ENCODE results near the gene RPL13.

DNA sequence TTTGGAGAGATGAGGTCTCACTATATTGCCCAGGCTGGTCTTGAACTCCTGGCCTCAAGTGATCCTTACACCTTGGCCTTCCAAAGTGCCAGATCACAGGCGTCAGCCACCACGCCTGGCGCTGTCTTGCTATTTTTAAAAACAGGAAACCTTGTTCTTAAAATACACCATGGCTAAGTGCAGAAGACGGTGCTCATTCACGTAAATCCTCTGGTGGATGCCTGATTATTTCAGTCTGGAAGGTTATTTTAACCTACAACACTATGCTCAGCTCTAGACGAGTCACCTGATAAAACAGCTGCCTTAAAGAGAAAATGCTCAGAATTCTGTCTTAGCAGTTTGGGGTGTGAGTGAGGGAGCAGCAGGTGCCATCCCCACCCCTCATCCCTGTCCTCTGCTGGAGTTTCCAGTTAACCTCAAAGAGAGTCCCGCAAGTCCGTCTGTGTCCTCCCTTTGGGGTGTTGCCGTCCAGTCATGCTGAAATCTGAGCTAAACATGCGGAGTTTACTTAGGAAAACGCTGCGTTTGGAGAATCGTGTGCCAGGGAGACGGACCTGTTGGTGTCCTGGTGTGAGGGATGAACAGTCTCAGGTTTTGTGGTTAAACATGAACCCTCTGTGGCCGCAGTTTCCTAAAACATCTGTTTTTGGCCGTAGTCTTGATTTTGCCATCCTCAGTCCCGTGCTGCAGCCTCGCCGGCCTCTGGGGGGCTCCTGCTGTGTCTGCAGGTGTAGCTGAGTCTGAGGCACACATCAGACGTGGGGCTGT is 35.2 kb upstream of the RPL13 start:
- TF ChIP-seq, protein P1, sequence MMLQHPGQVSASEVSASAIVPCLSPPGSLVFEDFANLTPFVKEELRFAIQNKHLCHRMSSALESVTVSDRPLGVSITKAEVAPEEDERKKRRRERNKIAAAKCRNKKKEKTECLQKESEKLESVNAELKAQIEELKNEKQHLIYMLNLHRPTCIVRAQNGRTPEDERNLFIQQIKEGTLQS (IDR thresholded peaks at IDR 0.05; ENCODE audit: borderline replicate concordance, extremely low read depth, low read depth, low read length): no peak
- TF ChIP-seq NFYB (IDR thresholded peaks at IDR 0.05; ENCODE audit: insufficient read depth, low read depth, low read length): no peak
- TF ChIP-seq, protein P2, sequence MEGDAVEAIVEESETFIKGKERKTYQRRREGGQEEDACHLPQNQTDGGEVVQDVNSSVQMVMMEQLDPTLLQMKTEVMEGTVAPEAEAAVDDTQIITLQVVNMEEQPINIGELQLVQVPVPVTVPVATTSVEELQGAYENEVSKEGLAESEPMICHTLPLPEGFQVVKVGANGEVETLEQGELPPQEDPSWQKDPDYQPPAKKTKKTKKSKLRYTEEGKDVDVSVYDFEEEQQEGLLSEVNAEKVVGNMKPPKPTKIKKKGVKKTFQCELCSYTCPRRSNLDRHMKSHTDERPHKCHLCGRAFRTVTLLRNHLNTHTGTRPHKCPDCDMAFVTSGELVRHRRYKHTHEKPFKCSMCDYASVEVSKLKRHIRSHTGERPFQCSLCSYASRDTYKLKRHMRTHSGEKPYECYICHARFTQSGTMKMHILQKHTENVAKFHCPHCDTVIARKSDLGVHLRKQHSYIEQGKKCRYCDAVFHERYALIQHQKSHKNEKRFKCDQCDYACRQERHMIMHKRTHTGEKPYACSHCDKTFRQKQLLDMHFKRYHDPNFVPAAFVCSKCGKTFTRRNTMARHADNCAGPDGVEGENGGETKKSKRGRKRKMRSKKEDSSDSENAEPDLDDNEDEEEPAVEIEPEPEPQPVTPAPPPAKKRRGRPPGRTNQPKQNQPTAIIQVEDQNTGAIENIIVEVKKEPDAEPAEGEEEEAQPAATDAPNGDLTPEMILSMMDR (IDR thresholded peaks at IDR 0.05 in 2 of 3, conservative IDR thresholded peaks at IDR 0.05 in 1 of 3; ENCODE audit: control insufficient read depth in 2 of 3, extremely low read depth in 1 of 3, insufficient read depth in 1 of 3, low read depth in 3 of 3, low read length in 3 of 3): peak in 2 of 3 experiments; percentile 28 to 32; a peak in 2 of 6 replicates
- no peak for TF ChIP-seq RFX5 (IDR thresholded peaks at IDR 0.05; ENCODE audit: low read depth, low read length)
- TF ChIP-seq, protein P3, sequence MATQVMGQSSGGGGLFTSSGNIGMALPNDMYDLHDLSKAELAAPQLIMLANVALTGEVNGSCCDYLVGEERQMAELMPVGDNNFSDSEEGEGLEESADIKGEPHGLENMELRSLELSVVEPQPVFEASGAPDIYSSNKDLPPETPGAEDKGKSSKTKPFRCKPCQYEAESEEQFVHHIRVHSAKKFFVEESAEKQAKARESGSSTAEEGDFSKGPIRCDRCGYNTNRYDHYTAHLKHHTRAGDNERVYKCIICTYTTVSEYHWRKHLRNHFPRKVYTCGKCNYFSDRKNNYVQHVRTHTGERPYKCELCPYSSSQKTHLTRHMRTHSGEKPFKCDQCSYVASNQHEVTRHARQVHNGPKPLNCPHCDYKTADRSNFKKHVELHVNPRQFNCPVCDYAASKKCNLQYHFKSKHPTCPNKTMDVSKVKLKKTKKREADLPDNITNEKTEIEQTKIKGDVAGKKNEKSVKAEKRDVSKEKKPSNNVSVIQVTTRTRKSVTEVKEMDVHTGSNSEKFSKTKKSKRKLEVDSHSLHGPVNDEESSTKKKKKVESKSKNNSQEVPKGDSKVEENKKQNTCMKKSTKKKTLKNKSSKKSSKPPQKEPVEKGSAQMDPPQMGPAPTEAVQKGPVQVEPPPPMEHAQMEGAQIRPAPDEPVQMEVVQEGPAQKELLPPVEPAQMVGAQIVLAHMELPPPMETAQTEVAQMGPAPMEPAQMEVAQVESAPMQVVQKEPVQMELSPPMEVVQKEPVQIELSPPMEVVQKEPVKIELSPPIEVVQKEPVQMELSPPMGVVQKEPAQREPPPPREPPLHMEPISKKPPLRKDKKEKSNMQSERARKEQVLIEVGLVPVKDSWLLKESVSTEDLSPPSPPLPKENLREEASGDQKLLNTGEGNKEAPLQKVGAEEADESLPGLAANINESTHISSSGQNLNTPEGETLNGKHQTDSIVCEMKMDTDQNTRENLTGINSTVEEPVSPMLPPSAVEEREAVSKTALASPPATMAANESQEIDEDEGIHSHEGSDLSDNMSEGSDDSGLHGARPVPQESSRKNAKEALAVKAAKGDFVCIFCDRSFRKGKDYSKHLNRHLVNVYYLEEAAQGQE (IDR thresholded peaks at IDR 0.05; ENCODE audit: low read depth, low read length): no peak
- no peak for TF ChIP-seq JUND (IDR thresholded peaks at IDR 0.05; ENCODE audit: low read depth, low read length)
- no peak for TF ChIP-seq NRF1 (conservative IDR thresholded peaks at IDR 0.05; ENCODE audit: low read depth, low read length)
- TF ChIP-seq SIN3A (IDR thresholded peaks at IDR 0.05; ENCODE audit: low read depth, low read length): no peak
- no peak for TF ChIP-seq YY1 (IDR thresholded peaks at IDR 0.05; ENCODE audit: low read depth, low read length)
- no peak for TF ChIP-seq ZNF622 (IDR thresholded peaks at IDR 0.05)
- no peak for TF ChIP-seq EED (IDR thresholded peaks at IDR 0.05; ENCODE audit: low read depth)
- TF ChIP-seq MXI1 (IDR thresholded peaks at IDR 0.05; ENCODE audit: low read depth, low read length): no peak
- TF ChIP-seq SREBF2 (IDR thresholded peaks at IDR 0.05; ENCODE audit: low read length): no peak
- no peak for TF ChIP-seq EGR1 (IDR thresholded peaks at IDR 0.05; ENCODE audit: borderline replicate concordance in 1 of 2, low read depth in 2 of 2, low read length in 2 of 2)
